Keratinocyte (primary cell): ENCODE data around the gene CDC42SE1.

Experiments
- CTCF ChIP-seq, 3 experiments: IDR thresholded peaks in 1 of 3; conservative IDR thresholded peaks in 1 of 3; optimal IDR thresholded peaks in 1 of 3; 2 replicates in 2 of 3; 3 replicates in 1 of 3; pipeline versions ENCODE3 to v1.5.1; 2011; ENCODE audit warnings: low read length in 3 of 3, mild to moderate bottlenecking in 3 of 3, moderate library complexity in 2 of 3, control low read depth in 1 of 3, inconsistent platforms in 1 of 3; ENCODE audit not compliant: insufficient read depth in 2 of 3; ENCODE audit errors: extremely low read depth in 1 of 3
- EZH2 ChIP-seq: IDR thresholded peaks from one replicate; pipeline ENCODE4 v1.6.1; 2012; ENCODE audit warnings: inconsistent platforms, mild to moderate bottlenecking, low read length, moderate library complexity

GRCh38 chr1:151037032-151037431 is 22.4 kb downstream of the CDC42SE1 start:
- TF ChIP-seq CTCF (optimal IDR thresholded peaks at IDR 0.05 in 1 of 3, IDR thresholded peaks at IDR 0.05 in 1 of 3, conservative IDR thresholded peaks at IDR 0.05 in 1 of 3; ENCODE audit: extremely low read depth in 1 of 3, insufficient read depth in 2 of 3, low read length in 3 of 3): no peak
- no peak for TF ChIP-seq EZH2
